Brain microvascular endothelial cell (primary cell): Measurements from ENCODE around the gene OTULIN.

Experiments used
- DNase-seq: peaks from one replicate; pipeline ENCODE4 v3.0.0-alpha.2; 2020
- H3K27ac ChIP-seq: fragments of 250-450 bp; sonication (Bioruptor Pico); 2 replicates; pipeline ENCODE4 v1.5.1; 2020; ENCODE audit warnings: mild to moderate bottlenecking, moderate library complexity
- H3K27me3 ChIP-seq: fragments of 250-450 bp; sonication (Bioruptor Pico); replicated peaks from 2 replicates; pipeline ENCODE4 v1.5.1; 2020; ENCODE audit warnings: mild to moderate bottlenecking
- H3K36me3 ChIP-seq: fragments of 250-450 bp; sonication (Bioruptor Pico); replicated peaks from 2 replicates; pipeline ENCODE4 v1.5.1; 2020; ENCODE audit warnings: mild to moderate bottlenecking
- H3K4me3 ChIP-seq: 2 replicates; pipeline ENCODE4 v1.5.1; 2011; ENCODE audit warnings: low read depth, mild to moderate bottlenecking, control low read depth, low read length, moderate library complexity
- in situ Hi-C: cut with HindIII; loops from 2 replicates; pipeline ENCODE4 v1.10.0; 2017; ENCODE audit warnings: low sequenced_read_pairs, low pct_ligation_motif_present
- TF ChIP-seq, protein P1 (sequence below): IDR thresholded peaks from 2 replicates; pipeline ENCODE4 v1.5.1; 2011; ENCODE audit warnings: low read depth, mild to moderate bottlenecking, moderate library complexity, low read length, control low read depth, inconsistent platforms; ENCODE audit errors: missing control alignments

OTULIN gene

DNA sequence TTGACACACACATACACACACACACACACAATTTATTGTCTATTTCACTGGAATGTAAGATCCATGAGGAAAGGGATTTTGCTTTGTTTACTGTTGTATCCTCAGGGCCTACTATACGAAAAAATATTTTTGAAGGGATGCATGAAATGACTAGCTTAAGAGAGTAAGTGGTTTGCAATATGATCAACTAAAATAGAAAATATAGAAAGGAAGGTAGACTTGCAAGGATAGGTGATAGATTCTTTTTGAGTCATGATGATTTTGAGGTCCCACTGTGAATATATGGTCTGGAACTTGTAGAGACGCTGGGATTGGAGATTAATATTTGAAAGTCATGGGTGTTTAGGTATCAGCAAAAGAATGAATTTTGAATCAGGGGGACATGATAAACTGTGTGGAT is 28.9 kb upstream of the OTULIN start:
- H3K27me3 ChIP-seq = no peaks in the 10 kb centered on the region
- no peak for DNase-seq
- H3K36me3 ChIP-seq = no peaks in the 10 kb centered on the region
- no peak overlapping the region for H3K27ac ChIP-seq
- TF ChIP-seq, protein P1, sequence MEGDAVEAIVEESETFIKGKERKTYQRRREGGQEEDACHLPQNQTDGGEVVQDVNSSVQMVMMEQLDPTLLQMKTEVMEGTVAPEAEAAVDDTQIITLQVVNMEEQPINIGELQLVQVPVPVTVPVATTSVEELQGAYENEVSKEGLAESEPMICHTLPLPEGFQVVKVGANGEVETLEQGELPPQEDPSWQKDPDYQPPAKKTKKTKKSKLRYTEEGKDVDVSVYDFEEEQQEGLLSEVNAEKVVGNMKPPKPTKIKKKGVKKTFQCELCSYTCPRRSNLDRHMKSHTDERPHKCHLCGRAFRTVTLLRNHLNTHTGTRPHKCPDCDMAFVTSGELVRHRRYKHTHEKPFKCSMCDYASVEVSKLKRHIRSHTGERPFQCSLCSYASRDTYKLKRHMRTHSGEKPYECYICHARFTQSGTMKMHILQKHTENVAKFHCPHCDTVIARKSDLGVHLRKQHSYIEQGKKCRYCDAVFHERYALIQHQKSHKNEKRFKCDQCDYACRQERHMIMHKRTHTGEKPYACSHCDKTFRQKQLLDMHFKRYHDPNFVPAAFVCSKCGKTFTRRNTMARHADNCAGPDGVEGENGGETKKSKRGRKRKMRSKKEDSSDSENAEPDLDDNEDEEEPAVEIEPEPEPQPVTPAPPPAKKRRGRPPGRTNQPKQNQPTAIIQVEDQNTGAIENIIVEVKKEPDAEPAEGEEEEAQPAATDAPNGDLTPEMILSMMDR = no peak
- in situ Hi-C loops = loop anchor here (25.0 kb wide), 1 partner anchor 248 kb away; no protein-coding TSS in a partner anchor
- H3K4me3 ChIP-seq = no peak overlapping the region

DNA sequence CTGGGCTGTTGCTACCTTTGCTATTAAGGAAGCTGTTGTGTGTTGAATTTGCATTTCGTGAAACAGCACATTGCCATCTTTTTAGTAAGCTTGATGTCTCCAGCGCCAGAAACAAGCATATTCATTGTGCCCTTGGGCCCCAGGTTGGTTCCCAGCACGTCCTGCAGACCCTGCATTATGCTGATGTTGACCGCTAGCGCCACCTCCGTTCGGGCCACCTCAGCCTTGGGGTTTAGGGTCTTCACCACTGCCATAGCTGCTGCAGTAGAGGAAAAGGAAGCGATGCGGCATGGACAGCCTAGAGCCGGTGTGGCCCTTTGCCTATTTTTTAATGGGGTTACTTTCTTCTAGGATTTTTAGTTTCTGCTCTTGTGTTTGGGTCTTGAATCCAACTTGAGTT is 23.8 kb upstream of the OTULIN start:
- Histone ChIP-seq H3K36me3 (no peaks in the 10 kb centered on the region), H3K27ac (no peak overlapping the region), H3K4me3 (no peak overlapping the region), H3K27me3 (no peaks in the 10 kb centered on the region)
- in situ Hi-C loops = loop anchor here (25.0 kb wide), 1 partner anchor 253 kb away; no protein-coding TSS in a partner anchor
- TF ChIP-seq, protein P1 = no peak
- no peak for DNase-seq

DNA sequence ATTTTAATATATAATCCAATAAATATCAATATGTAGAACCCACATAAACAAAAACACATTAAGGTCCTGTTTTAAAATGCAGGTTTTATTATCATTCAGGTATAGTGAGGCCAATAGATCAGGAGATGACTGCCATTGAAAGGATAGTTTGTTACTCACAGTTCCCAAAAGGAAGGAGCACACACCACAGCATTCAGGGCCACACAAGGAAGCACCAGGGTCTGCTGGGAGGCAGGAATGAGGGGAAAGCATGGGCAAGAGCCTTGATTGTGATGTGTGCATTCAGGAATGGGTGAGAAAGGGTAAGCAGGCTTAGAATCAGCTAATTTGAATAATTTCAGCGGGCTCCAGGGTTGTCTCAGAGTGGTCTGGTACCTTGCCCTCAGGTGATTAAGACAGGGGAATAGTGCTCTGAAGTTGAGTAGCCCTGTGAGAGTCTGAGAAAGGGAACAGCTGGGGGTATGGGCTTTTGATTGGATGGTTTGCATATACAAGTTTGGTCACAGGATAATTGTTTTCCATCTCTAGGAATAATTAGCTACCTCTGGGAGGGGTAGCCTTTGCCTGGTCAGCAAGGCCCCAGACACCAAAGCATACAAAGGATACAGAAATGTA is 19.8 kb upstream of the OTULIN start:
- H3K27me3 ChIP-seq = peaks cover 3% of the 10 kb centered on the region
- no peak overlapping the region for H3K27ac ChIP-seq
- in situ Hi-C loops = loop anchor here (25.0 kb wide), 1 partner anchor 257 kb away; no protein-coding TSS in a partner anchor
- TF ChIP-seq, protein P1 = no peak
- no peak for DNase-seq
- no peak overlapping the region for H3K4me3 ChIP-seq
- H3K36me3 ChIP-seq = no peaks in the 10 kb centered on the region

DNA sequence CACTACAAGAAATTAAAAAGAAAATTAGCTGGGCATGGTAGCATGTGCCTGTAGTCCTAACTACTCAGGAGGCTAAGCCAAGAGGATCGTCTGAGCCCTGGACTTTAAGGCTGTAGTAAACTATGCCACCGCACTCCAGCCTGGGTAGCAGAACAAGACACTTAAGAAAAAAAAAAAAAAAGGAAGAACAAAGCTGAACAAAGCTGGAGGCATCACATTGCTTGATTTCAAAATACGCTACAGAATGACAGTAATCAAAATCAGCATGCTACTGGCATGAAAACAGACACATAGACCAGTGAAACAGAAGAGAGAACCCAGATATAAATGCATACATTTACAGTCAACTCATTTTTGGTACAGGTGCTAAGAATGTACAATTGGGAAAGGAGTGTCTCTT is 14.5 kb upstream of the OTULIN start:
- H3K27me3 ChIP-seq = peaks cover 3% of the 10 kb centered on the region
- no peaks in the 10 kb centered on the region for H3K36me3 ChIP-seq
- H3K27ac ChIP-seq = no peak overlapping the region
- H3K4me3 ChIP-seq = no peak overlapping the region
- no peak for DNase-seq
- in situ Hi-C loops = no loop called here
- TF ChIP-seq, protein P1 = no peak

DNA sequence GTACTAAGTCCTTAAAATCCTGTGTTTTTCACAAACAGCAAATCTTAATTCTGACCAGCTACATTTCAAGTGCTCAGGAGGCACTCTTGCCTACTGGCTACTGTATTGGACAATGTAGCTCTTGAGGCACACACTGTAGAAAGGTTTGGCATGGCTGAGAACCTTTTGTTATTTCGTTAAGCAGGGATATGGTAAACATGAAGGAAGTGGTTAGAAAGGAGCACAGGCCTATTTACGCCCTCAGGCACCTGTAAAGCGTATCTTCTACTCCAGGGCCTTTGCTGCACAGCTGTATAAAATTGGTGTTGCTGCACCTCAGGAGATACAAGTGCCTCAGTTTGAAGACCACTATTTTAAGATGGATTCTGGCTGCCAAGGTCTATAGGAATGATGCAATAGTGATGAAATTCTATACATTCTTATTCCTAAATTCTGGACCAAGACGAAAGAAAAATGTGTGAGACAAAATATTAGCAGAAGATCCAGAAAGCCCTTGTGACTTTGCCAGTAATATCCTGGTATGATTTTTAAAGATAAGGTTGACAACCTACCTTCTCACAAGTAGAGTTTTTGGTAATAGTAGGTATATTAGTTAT is 9.3 kb upstream of the OTULIN start:
- no peaks in the 10 kb centered on the region for H3K27me3 ChIP-seq
- TF ChIP-seq, protein P1 = no peak
- H3K36me3 ChIP-seq = no peaks in the 10 kb centered on the region
- no peak for DNase-seq
- no peak overlapping the region for H3K27ac ChIP-seq
- in situ Hi-C loops = no loop called here
- H3K4me3 ChIP-seq = no peak overlapping the region
